ENCODE measurements around the gene RRP8. TPM values are rescaled to one million over a fixed set of nuclear protein-coding genes. Genes with fewer than 3 reads are reported as not detected.

RRP8 gene
- total and polyA plus RNA-seq, 2 of the 8 experiments (the other 6 are each of a cell fraction or from before 2014, with no cell fraction given), result 4.2 to 14.9 TPM

GRCh38 chr11:6625832-6626420, 22.5 kb upstream of the RRP8 start (continued):
- no peak for TF ChIP-seq USF2 (IDR thresholded peaks at IDR 0.05; ENCODE audit: low read length)
